Hindlimb muscle (tissue), 1 donor: ENCODE data around the gene AFDN. TPM values are rescaled to one million over a fixed set of nuclear protein-coding genes. Genes with fewer than 3 reads are reported as not detected.

Experiments
- DNase-seq: peaks from one replicate; pipeline ENCODE4 v3.0.0-alpha.2; 2013
- polyA plus RNA-seq: library from polyadenylated mRNA; unstranded; fragments of 120-200 nt; gene quantifications from one replicate; pipeline ENCODE4 v1.2.1, GENCODE V29; 2013; ENCODE audit not compliant: insufficient read length

AFDN gene
- polyA plus RNA-seq, 1 donor: 49.3 TPM

GRCh38 chr6:168007592-168008338, 181.1 kb downstream of the AFDN start:
- DNase-seq: no peak

DNA sequence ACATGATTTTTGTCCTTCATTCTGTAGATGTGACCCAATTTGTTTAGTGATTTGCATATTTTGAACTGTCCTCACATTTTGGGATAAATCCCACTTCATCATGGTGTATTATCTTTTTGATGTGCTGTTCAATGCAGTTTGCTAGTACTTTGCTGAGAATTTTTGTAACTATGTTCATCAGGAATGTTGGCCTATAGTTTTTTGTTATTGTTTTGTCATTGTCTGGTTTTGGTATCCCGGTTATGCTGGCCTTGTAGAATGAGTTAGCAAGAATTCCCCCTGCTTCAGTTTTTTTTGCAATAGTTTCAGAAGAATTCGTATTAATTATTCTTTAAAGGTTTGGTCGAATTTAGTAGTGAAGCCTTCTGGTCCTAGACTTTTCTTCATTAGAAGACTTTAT, 182.6 kb downstream of the AFDN start:
- no peak for DNase-seq

- DNase-seq: no peak
Observed at GRCh38 chr6:168011291-168011690, 184.6 kb downstream of the AFDN start.

- no peak for DNase-seq
Observed at GRCh38 chr6:168012431-168013249, 185.9 kb downstream of the AFDN start.

- no peak for DNase-seq
Observed at GRCh38 chr6:168013250-168013915, 186.7 kb downstream of the AFDN start.

DNA sequence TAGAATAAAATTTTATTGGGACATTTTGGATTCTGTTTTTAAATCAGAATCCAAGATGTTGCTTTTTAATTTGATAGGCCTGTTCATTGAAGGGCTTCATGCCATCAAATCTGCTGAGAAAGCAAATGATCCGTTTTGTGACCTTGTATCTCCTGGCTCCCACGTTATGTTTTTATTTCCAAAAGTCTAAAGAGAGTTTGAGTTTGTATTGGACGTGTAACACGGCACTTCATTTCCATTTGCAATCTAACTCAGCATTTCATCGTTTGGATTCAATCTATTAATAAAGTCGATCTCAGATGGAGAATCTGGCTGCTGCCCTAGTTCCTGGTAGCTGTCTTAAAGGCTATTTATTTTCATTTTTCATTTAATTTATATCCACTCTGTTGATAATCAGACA, 187.7 kb downstream of the AFDN start:
- DNase-seq: no peak

DNA sequence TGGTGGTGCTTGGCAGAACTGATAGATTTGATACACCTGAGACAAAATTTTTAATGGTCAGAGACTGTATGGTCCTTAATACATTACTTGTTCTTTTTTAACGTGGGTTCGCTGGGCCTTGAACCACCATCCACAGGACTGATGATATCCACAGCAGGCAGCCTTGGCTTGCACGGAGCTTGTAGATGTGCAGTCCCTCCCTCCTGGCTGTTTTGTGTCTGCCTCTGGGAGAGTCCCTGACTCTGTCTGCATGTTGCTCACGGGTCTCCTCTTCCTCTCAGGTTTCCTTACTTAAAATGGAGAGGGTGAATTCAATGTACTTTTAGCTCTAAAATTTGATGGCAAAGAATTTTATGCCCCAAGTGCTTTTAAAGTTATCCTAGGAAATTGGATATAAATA, 188.3 kb downstream of the AFDN start:
- DNase-seq: no peak

GRCh38 chr6:168015482-168016175, 188.9 kb downstream of the AFDN start:
- DNase-seq: no peak

DNA sequence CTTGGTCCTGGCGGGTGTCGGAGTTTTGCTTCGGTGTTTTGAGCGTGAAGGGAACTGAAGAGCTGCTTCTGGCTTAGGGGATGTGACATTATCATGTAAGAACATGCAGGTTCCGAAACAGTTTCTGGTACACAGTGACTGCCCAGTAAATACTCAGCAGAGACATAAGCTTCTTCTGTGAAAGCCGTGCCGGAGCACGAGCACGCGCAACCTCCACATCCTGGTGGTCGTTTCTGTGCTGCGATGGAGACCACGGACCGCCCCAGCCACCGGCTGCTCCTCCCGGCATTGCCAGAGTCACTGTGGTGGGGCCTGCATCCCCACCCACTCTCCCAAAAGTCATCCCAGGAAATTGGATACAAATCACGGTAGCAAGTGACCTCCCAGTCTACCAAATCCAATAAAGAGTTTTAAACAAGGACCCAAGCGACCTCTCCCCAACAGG, 189.5 kb downstream of the AFDN start:
- no peak for DNase-seq

DNA sequence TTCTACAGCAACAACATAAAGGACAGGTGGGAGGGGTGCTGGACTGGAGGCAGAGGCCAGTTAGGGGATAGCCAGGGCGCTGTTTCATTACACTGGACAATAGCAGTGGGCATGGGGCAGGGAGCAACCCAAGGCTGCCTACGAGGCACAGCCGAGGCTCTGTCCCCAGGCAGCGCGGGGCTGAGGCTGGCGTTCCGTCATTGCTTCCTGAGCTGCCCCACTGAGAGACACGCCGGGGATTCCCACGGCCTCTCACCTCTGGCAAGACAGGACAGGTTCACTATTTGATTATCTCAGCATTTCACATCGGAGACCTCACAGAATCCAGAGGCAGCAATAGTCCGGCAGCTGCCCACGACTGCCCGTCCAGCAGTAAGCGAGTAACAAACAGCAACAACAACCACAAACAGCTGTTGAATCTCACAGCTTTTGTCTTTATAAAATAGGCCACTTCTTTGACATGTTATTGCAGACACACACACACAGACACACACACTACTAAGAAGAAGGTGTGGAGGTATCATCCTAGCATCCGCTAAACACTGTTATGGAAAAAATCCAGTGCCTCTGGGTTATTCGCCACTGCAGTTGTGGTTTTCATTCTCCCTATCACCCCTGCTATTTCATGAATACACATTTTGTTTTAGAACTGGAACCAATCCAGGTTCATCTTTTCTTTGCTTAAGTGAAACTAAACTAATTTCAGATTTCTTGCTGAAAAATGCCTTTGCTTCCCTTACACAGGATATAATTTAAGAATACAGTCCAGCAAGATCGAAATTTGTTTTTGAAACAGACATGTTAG, 190.2 kb downstream of the AFDN start:
- no peak for DNase-seq

- DNase-seq: no peak
Observed at GRCh38 chr6:168017629-168018028, 190.9 kb downstream of the AFDN start.

- no peak for DNase-seq
Observed at GRCh38 chr6:168018664-168019063, 192.0 kb downstream of the AFDN start.

DNA sequence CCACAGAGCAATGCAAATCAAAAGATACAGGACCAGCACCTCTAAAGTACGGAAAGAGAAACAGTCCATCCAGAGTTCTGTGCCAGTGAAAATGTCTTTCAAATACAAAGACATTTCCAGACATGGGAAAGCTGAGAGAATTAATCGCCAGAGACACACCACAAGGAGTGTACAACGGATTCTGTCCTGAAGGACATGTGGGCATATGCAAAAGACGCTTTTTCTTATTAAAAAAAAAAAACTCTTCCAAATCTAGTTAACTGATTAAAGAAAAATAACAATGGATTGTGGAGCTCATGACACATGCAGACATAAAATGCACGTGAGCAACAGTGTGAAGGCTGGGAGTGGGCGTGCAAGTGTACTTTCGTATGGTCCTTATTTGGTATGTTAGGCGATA, 193.5 kb downstream of the AFDN start:
- DNase-seq: no peak

GRCh38 chr6:168021581-168021980, 194.9 kb downstream of the AFDN start:
- no peak for DNase-seq

Other genes starting within 250 kb of the AFDN start
- 0.99 TPM for gene KIF25, start 170.8 kb downstream of the AFDN start, polyA plus RNA-seq